ENCODE data around the gene LGALS12.
"Not testable (repeated sequence)": the region's sequence is repeated elsewhere in the genome, so short reads cannot be mapped to it uniquely, and the experiment has no call there.

LGALS12 gene

DNA sequence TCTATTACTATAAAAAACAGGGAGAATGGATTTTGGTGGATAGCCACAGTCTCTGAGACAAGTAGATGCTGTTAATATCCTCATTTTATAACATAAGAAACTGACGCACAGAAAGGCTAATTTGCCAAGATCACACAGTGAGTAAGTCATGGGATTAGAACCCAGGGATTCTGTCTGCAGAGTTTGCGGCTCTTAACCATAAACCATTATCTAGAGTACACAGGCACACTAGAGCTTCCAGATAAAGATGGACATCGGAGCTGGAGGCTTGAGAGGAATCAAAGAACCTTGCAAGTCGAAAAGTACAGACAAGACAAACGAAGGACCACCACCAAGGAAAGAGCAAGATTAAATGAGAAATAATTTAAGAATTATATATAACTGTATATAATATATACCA, 11.3 kb downstream of the LGALS12 start:
- TF ChIP-seq, protein P1, sequence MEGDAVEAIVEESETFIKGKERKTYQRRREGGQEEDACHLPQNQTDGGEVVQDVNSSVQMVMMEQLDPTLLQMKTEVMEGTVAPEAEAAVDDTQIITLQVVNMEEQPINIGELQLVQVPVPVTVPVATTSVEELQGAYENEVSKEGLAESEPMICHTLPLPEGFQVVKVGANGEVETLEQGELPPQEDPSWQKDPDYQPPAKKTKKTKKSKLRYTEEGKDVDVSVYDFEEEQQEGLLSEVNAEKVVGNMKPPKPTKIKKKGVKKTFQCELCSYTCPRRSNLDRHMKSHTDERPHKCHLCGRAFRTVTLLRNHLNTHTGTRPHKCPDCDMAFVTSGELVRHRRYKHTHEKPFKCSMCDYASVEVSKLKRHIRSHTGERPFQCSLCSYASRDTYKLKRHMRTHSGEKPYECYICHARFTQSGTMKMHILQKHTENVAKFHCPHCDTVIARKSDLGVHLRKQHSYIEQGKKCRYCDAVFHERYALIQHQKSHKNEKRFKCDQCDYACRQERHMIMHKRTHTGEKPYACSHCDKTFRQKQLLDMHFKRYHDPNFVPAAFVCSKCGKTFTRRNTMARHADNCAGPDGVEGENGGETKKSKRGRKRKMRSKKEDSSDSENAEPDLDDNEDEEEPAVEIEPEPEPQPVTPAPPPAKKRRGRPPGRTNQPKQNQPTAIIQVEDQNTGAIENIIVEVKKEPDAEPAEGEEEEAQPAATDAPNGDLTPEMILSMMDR (IDR thresholded peaks at IDR 0.05; ENCODE audit: low read depth, low read length) = no peak
- H3K4me3 ChIP-seq (replicated peaks in 1 of 2; ENCODE audit: low read depth in 2 of 2, low read length in 2 of 2) = no peak overlapping the region
- no peak for DNase-seq (ENCODE audit: low read depth in 2 of 2)

DNA sequence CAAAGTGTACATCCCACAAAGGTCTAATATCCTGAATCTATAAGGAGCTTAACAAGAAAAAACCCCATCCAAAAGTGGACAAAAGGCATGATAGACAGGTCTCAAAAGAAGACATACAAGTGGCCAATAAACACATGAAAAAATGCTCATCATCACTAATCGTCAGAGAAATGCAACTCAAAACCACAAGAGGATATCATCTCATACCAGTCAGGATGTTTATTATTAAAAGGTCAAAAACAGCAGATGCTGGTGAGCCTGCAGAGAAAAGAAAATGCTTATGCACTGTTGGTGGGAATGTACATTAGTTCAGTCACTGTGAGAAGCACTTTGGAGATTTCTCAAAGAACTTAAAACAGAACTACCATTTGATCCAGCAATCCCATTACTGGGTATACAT, 12.7 kb downstream of the LGALS12 start:
- DNase-seq (ENCODE audit: low read depth in 2 of 2) = peak; percentile 44 to 62
- TF ChIP-seq, protein P1 (IDR thresholded peaks at IDR 0.05; ENCODE audit: low read depth, low read length) = no peak

DNA sequence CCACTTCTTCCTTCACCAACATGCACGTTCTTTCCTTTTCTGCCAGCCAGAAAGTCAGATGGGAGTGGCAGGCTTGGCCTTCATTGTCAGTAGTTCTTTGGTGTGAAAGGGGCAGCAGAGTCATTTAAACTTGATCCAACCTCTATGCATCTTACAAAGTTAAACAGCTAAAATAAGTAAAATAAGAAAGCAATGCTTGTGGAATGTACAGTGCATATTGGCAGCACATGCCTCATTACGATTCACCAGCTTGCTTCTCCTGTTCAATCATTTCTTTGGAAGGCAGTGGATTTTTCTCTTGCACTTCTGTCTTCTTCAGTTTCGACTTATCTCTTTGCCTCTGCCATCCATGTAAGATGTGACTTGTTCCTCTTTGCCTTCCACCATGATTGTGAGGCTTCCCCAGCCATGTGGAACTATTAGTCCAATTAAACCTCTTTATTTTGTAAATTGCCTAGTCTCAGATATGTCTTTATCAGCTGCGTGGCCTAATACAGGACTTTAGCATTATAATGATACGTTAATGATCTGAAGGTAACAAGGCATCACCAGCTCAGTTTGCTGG, 14.8 kb downstream of the LGALS12 start:
- TF ChIP-seq, protein P1 (IDR thresholded peaks at IDR 0.05; ENCODE audit: low read depth, low read length) = no peak
- no peak overlapping the region for H3K4me3 ChIP-seq (replicated peaks in 1 of 2; ENCODE audit: low read depth in 2 of 2, low read length in 2 of 2)
- DNase-seq (ENCODE audit: low read depth in 2 of 2) = peak in 1 of 2 donors; percentile 7

More for the DNA sequence above, 12.7 kb downstream of the LGALS12 start:
- H3K4me3 ChIP-seq (replicated peaks in 1 of 2; ENCODE audit: low read depth in 2 of 2, low read length in 2 of 2) = no peak overlapping the region

DNA sequence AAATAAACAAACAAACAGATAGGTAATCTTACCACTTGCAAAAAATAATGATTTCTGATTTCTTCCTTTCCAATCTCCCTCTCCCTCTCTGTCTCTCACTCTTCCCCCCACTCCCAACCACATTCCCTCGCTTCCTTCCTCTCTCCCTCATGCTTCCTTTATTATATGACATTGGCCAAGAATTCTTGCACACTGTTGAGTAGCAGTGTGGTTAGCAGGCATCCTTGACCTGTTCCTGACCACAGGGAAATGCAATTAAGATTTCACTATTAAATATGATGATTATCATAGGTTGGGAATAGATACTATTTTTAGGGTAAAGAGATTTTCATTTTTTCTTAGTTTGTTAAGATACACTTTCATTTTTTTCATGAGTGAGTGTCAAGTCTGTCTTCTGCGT, 16.0 kb downstream of the LGALS12 start:
- DNase-seq (ENCODE audit: low read depth in 2 of 2) = no peak
- no peak overlapping the region for H3K4me3 ChIP-seq (replicated peaks in 1 of 2; ENCODE audit: low read depth in 2 of 2, low read length in 2 of 2)
- TF ChIP-seq, protein P1 (IDR thresholded peaks at IDR 0.05; ENCODE audit: low read depth, low read length) = no peak

DNA sequence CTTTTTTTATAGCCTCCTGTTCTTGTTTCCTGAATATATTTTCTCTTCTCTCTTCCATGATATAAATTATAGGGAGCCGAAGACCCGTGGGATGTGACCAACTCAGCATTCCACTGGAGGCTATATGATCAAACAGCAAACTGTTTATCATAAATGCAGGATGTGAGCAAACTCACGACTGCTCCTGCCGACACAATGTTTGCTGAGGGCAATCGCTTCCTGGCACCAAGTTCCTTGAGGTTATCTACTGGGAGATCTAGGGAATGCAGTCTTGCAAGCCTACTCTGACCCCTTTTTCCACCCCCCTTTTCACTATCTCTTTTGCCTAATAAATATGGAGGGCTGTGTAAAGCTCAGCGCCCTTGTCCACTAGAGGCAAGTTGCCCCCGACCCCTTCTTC, 17.3 kb downstream of the LGALS12 start:
- no peak overlapping the region for H3K4me3 ChIP-seq (replicated peaks in 1 of 2; ENCODE audit: low read depth in 2 of 2, low read length in 2 of 2)
- TF ChIP-seq, protein P1 (IDR thresholded peaks at IDR 0.05; ENCODE audit: low read depth, low read length) = no peak
- DNase-seq (ENCODE audit: low read depth in 2 of 2) = no peak

DNA sequence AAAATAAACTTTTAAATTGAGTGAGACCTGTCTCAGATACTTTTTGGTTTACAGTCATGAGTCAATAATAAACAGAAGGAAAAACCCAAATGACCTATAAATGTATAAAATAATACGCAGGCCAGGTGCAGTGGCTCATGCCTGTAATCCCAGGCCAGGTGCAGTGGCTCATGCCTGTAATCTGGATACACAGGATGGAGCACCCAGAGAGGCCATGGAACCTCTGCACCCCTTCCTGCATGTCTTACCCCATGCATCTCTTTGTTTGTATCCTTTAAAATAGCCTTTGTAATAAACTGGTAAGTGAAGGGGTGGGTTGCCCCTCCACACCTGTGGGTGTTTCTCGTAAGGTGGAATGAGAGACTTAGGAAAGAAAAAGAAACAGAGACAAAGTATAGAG, 21.8 kb downstream of the LGALS12 start:
- DNase-seq (ENCODE audit: low read depth in 2 of 2) = no peak
- H3K4me3 ChIP-seq (replicated peaks in 1 of 2; ENCODE audit: low read depth in 2 of 2, low read length in 2 of 2) = no peak overlapping the region
- TF ChIP-seq, protein P1 (IDR thresholded peaks at IDR 0.05; ENCODE audit: low read depth, low read length) = no peak

DNA sequence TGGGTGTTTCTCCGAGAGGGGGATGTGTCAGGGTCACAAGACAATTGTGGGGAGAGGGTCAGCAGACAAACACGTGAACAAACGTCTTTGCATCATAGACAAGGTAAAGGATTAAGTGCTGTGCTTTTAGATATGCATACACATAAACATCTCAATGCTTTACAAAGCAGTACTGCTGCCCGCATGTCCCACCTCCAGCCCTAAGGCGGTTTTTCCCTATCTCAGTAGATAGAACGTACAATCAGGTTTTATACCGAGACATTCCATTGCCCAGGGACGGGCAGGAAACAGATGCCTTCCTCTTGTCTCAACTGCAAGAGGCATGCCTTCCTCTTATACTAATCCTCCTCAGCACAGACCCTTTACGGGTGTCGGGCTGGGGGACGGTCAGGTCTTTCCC, 22.3 kb downstream of the LGALS12 start:
- H3K4me3 ChIP-seq (replicated peaks in 1 of 2; ENCODE audit: low read depth in 2 of 2, low read length in 2 of 2); DNase-seq (ENCODE audit: low read depth in 2 of 2): not testable (repeated sequence)

DNA sequence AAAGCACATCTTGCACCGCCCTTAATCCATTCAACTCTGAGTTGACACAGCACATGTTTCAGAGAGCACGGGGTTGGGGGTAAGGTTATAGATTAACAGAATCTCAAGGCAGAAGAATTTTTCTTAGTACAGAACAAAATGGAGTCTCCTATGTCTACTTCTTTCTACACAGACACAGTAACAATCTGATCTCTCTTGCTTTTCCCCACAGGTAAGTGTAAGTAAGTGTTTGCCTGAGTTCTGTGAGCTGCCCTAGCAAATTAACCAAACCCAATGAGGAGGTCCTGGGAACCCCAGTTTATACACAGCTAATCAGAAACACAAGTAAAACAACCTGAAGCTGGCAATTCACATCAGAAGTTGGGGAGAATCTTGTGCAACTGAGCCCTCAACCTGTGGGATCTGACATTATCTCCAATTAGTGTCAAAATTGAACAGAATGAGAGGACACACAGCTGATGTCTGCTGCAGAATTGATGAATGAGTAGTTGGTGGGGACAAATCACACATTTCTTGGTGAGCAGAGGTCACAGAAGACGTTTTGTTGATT, 22.9 kb downstream of the LGALS12 start:
- DNase-seq (ENCODE audit: low read depth in 2 of 2); H3K4me3 ChIP-seq (replicated peaks in 1 of 2; ENCODE audit: low read depth in 2 of 2, low read length in 2 of 2): not testable (repeated sequence)

DNA sequence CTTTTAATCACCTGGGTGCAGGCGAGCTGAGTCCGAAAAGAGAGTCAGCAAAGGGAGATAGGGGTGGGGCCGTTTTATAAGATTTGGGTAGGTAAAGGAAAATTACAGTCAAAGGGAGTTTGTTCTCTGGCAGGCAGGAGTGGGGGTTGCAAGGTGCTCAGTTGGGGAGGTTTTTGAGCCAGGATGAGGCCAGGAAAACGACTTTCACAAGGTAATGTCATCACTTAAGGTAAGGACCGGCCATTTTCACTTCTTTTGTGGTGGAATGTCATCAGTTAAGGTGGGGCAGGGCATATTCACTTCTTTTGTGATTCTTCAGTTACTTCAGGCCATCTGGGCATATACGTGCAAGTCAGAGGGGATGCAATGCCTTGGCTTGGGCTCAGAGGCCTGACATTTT, 23.5 kb downstream of the LGALS12 start:
- DNase-seq (ENCODE audit: low read depth in 2 of 2); H3K4me3 ChIP-seq (replicated peaks in 1 of 2; ENCODE audit: low read depth in 2 of 2, low read length in 2 of 2): not testable (repeated sequence)

All from cardiac fibroblast (primary cell).